ENCODE data around the gene GRAP2.
"Not testable (repeated sequence)": the region's sequence is repeated elsewhere in the genome, so short reads cannot be mapped to it uniquely, and the experiment has no call there.

GRAP2 gene

GRCh38 chr22:39897841-39898240 lies 3.0 kb upstream of the GRAP2 start:
- no peak for DNase-seq (ENCODE audit: low read depth in 4 of 4, low spot score in 1 of 4)

- no peak for DNase-seq (ENCODE audit: low read depth in 4 of 4, low spot score in 1 of 4)
Measured at GRCh38 chr22:39898997-39899396, 1.9 kb upstream of the GRAP2 start.

GRCh38 chr22:39901565-39902146 lies 772 bp downstream of the GRAP2 start:
- no peak for DNase-seq (ENCODE audit: low read depth in 4 of 4, low spot score in 1 of 4)

- not testable (repeated sequence) for DNase-seq (ENCODE audit: low read depth in 4 of 4, low spot score in 1 of 4)
Measured at GRCh38 chr22:39904024-39904423, 3.1 kb downstream of the GRAP2 start.

- no peak for DNase-seq (ENCODE audit: low read depth in 4 of 4, low spot score in 1 of 4)
Measured at GRCh38 chr22:39904862-39905261, 4.0 kb downstream of the GRAP2 start.

GRCh38 chr22:39905687-39906086 lies 4.8 kb downstream of the GRAP2 start:
- no peak for DNase-seq (ENCODE audit: low read depth in 4 of 4, low spot score in 1 of 4)

- DNase-seq (ENCODE audit: low read depth in 4 of 4, low spot score in 1 of 4) = no peak
Measured at GRCh38 chr22:39906207-39906606, 5.3 kb downstream of the GRAP2 start.

GRCh38 chr22:39907047-39907446 lies 6.2 kb downstream of the GRAP2 start:
- DNase-seq (ENCODE audit: low read depth in 4 of 4, low spot score in 1 of 4) = no peak

- DNase-seq (ENCODE audit: low read depth in 4 of 4, low spot score in 1 of 4) = no peak
Measured at GRCh38 chr22:39907605-39908097, 6.8 kb downstream of the GRAP2 start.

GRCh38 chr22:39908136-39908535 lies 7.3 kb downstream of the GRAP2 start:
- DNase-seq (ENCODE audit: low read depth in 4 of 4, low spot score in 1 of 4) = no peak

- no peak for DNase-seq (ENCODE audit: low read depth in 4 of 4, low spot score in 1 of 4)
Measured at GRCh38 chr22:39908737-39909136, 7.9 kb downstream of the GRAP2 start.

GRCh38 chr22:39910876-39911613 lies 10.2 kb downstream of the GRAP2 start:
- DNase-seq (ENCODE audit: low read depth in 4 of 4, low spot score in 1 of 4) = no peak

GRCh38 chr22:39913321-39913720 lies 12.4 kb downstream of the GRAP2 start:
- DNase-seq (ENCODE audit: low read depth in 4 of 4, low spot score in 1 of 4) = no peak

- DNase-seq (ENCODE audit: low read depth in 4 of 4, low spot score in 1 of 4) = no peak
Measured at GRCh38 chr22:39913886-39914285, 13.0 kb downstream of the GRAP2 start.

- DNase-seq (ENCODE audit: low read depth in 4 of 4, low spot score in 1 of 4) = no peak
Measured at GRCh38 chr22:39914584-39914983, 13.7 kb downstream of the GRAP2 start.

GRCh38 chr22:39915295-39915726 lies 14.4 kb downstream of the GRAP2 start:
- DNase-seq (ENCODE audit: low read depth in 4 of 4, low spot score in 1 of 4) = no peak

- no peak for DNase-seq (ENCODE audit: low read depth in 4 of 4, low spot score in 1 of 4)
Measured at GRCh38 chr22:39916496-39916895, 15.6 kb downstream of the GRAP2 start.

- DNase-seq (ENCODE audit: low read depth in 4 of 4, low spot score in 1 of 4) = no peak
Measured at GRCh38 chr22:39917197-39917643, 16.3 kb downstream of the GRAP2 start.

GRCh38 chr22:39917776-39918495 lies 17.1 kb downstream of the GRAP2 start:
- DNase-seq (ENCODE audit: low read depth in 4 of 4, low spot score in 1 of 4) = no peak

GRCh38 chr22:39920134-39920743 lies 19.4 kb downstream of the GRAP2 start:
- DNase-seq (ENCODE audit: low read depth in 4 of 4, low spot score in 1 of 4) = peak in 2 of 4 experiments; percentile 53 to 59

- DNase-seq (ENCODE audit: low read depth in 4 of 4, low spot score in 1 of 4) = no peak
Measured at GRCh38 chr22:39923696-39924095, 22.8 kb downstream of the GRAP2 start.

- no peak for DNase-seq (ENCODE audit: low read depth in 4 of 4, low spot score in 1 of 4)
Measured at GRCh38 chr22:39924286-39924685, 23.4 kb downstream of the GRAP2 start.

Measured in stimulated activated CD4-positive, alpha-beta T cell treated with anti-CD3 and anti-CD28 coated beads, Interleukin-1b, Interleukin-23, amount 100 ng/mL, for 24 hours (primary cell).